GM15510 (cell line): Measurements from ENCODE around the gene NUBPL.

ENCODE experiments used
- POLR2A ChIP-seq: IDR thresholded peaks from 3 replicates; pipeline ENCODE4 v1.6.1; 2011; ENCODE audit warnings: borderline replicate concordance; ENCODE audit not compliant: insufficient read length; ENCODE audit errors: extremely low read depth

NUBPL gene

DNA sequence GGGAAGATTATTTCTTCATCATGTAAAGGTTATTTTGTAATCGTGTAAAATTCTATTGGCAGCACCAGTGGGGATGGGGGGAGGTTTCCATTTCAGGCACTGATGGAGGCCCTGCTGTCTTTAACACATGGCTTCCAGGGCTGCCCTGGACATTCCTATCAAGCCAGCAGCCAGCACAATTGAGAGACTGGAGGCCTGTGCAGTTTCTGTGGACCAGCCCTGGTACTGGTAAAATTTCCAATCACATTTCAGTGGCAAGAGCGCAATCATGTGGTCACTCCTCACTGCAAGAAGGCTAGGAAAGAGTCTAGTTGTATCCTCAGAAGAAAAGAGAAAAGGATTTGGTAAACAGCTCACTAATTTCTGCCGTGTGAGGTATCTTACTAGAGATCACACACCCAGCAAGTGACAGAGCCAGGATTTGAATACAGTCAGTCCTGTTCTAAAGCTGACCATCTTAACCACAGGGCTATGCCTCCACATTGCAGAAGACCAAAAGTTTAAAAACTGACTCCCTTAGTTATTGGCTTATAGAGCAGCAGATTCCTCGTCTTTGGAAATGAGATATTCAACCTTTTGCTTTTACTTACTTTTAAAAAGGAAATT lies 336.5 kb downstream of the NUBPL start:
- no peak for TF ChIP-seq POLR2A

DNA sequence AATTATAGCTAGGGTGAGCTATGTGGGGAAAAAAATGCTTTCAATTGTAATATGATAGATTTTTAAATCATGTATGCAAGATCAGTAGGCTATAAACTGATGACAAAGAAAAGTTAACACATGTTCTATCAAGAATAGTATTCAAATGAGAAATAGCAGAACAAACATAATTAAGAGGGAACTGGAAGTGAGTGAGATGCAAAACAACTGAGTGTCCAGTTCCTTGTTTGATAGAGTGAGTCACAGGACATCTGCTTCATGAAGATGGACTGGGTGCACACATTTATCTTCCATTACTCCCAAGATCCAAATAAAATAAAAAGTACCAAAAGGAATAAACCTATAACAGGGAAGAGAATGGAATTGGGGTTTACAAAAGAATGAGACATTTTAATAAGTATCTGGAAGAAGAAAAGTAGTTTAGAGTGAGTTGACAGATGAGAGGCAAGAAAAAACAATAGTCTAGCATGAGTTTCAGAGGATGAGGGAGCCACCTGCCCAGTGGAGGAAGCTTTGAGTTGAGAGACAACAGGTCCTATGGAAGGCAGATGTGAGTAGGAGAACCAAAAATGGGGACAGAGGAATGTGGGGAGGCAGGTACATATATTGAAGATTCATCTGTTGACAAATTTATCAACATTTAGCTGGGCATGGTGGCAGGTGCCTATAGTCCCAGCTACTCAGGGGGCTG lies 337.8 kb downstream of the NUBPL start:
- no peak for TF ChIP-seq POLR2A

DNA sequence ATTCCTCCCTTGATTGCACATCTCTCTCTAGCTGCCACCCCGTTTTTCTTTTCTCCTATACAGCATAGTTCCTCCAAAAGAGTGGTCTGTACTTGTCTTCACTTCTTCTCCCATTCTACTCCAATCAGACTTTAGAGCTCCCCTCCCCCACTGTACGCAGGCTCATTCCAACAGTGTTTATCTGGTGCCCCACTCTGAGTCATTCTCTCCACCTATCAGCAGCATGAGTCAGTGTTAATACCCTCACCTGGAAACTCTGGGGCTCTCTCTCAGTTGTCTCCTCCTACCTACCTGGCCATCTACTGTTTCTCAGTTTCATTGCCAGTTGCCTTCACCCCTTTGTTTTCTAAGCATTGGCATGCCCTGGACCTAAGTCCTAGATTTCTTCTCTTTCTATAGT lies 340.8 kb downstream of the NUBPL start:
- no peak for TF ChIP-seq POLR2A

DNA sequence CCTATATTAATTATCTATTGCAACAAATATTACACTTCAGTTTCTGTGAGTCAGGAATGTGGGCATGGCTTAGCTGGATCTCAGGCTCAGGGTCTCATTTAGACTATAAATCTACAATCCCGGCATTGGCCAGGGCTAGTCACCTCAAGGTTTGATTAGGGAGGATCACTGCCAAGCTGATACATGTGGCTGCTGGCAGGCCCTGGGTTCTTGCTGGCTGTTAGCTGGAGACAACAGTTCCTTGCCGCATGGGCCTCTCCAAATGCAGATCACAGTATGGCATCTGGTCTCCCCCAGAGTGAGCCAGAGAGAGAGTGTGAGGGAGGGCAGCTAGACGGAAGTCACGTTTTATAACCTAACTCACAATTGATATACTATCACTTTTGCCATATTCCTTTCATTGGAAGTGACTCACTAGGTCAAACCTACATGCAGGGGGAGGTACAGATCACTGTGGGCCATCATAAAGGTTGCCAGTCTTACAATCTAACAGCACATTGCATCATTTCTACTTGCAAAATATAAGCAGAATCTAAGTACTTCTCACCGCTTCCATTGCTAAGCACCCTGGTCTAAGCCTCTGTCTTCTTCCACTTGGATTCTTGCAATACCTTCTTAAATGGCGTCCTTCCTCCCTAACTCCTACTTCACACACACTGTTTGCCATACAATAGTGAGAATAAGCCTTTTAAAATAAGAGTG lies 341.9 kb downstream of the NUBPL start:
- no peak for TF ChIP-seq POLR2A

DNA sequence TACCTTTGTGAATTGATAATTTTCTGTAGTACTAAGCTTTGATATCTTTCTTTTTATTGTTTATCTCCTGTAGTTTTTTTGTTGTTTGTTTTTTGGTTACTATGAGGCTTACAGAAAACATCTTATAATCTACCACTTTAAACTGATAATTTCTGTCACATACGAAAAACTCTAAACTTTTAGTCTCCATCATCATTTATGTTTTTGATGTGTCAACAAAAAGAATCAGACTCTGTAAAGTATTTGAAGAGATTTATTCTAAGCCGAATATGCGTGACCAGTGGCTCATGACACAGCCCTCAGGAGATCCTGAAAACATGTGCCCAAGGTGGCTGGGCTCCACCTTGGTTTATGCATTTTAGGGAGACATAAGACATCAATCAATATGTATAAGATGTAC lies 348.8 kb downstream of the NUBPL start:
- no peak for TF ChIP-seq POLR2A
